SK-N-SH treated with all-trans-retinoic acid at 6 μM for 48 hours (cell line): Measurements from ENCODE around the gene ITGB3BP.

Experiments used
- ATAC-seq: fragments of 200-7000 bp; cut with Tn5 transposase; 3 replicates; pipeline ENCODE4 v1.9.1; 2020; ENCODE audit warnings: mild to moderate bottlenecking, moderate library complexity
- ARNTL ChIP-seq: fragments of 450-650 bp; formaldehyde crosslinking; IDR thresholded peaks from 2 replicates; pipeline ENCODE4 v1.5.0; 2020; ENCODE audit warnings: low read depth, mild to moderate bottlenecking, moderate library complexity, borderline replicate concordance
- BACH2 ChIP-seq: fragments of 250-450 bp; sonication (Bioruptor Pico); IDR thresholded peaks from 2 replicates; pipeline ENCODE4 v1.9.0; 2021; ENCODE audit warnings: mild to moderate bottlenecking, borderline replicate concordance
- CREB5 ChIP-seq: fragments of 250-450 bp; sonication (Bioruptor Pico); IDR thresholded peaks from 2 replicates; pipeline ENCODE4 v1.5.1; 2020; ENCODE audit warnings: low read depth, mild to moderate bottlenecking, moderate library complexity
- CSDC2 ChIP-seq: fragments of 250-450 bp; sonication (Bioruptor Pico); IDR thresholded peaks from 2 replicates; pipeline ENCODE4 v1.5.0; 2020; ENCODE audit warnings: mild to moderate bottlenecking, moderate library complexity
- ESRRG ChIP-seq: fragments of 250-450 bp; sonication (Bioruptor Pico); IDR thresholded peaks from 2 replicates; pipeline ENCODE4 v1.6.1; 2021; ENCODE audit warnings: mild to moderate bottlenecking
- GLIS3 ChIP-seq: fragments of 250-450 bp; sonication (Bioruptor Pico); IDR thresholded peaks from 2 replicates; pipeline ENCODE4 v1.5.0; 2020; ENCODE audit warnings: mild to moderate bottlenecking, moderate library complexity
- ISL1 ChIP-seq: fragments of 250-450 bp; sonication (Bioruptor Pico); IDR thresholded peaks from 2 replicates; pipeline ENCODE4 v2.1.2; 2022; ENCODE audit warnings: mild to moderate bottlenecking, moderate library complexity
- OSR1 ChIP-seq: fragments of 250-450 bp; sonication (Bioruptor Pico); IDR thresholded peaks from 2 replicates; pipeline ENCODE4 v1.8.0; 2022; ENCODE audit warnings: moderate library complexity, mild to moderate bottlenecking, inconsistent platforms
- PPARA ChIP-seq: fragments of 250-450 bp; sonication (Bioruptor Pico); IDR thresholded peaks from 2 replicates; pipeline ENCODE4 v1.5.0; 2020; ENCODE audit warnings: mild to moderate bottlenecking, borderline replicate concordance
- RARB ChIP-seq: fragments of 250-450 bp; sonication (Bioruptor Pico); IDR thresholded peaks from 2 replicates; pipeline ENCODE4 v1.8.0; 2021; ENCODE audit warnings: mild to moderate bottlenecking, moderate library complexity
- TCF4 ChIP-seq: fragments of 250-450 bp; sonication (Bioruptor Pico); IDR thresholded peaks from 2 replicates; pipeline ENCODE4 v1.8.0; 2021; ENCODE audit warnings: mild to moderate bottlenecking, moderate library complexity, borderline replicate concordance
- ZC3H10 ChIP-seq: fragments of 250-450 bp; sonication (Bioruptor Pico); IDR thresholded peaks from 2 replicates; pipeline ENCODE4 v1.5.1; 2021; ENCODE audit warnings: mild to moderate bottlenecking, moderate library complexity
- ZFP30 ChIP-seq: fragments of 450-650 bp; formaldehyde crosslinking; IDR thresholded peaks from 2 replicates; pipeline ENCODE4 v1.5.0; 2022; ENCODE audit warnings: mild to moderate bottlenecking, moderate library complexity
- ZNF565 ChIP-seq: fragments of 450-650 bp; formaldehyde crosslinking; conservative IDR thresholded peaks from 2 replicates; pipeline ENCODE4 v1.5.0; 2020; ENCODE audit warnings: low read depth, mild to moderate bottlenecking, moderate library complexity
- ZNF70 ChIP-seq: fragments of 450-650 bp; formaldehyde crosslinking; IDR thresholded peaks from 2 replicates; pipeline ENCODE4 v1.5.0; 2020; ENCODE audit warnings: mild to moderate bottlenecking, moderate library complexity
- ZNF8 ChIP-seq: fragments of 450-650 bp; formaldehyde crosslinking; IDR thresholded peaks from 2 replicates; pipeline ENCODE4 v1.5.0; 2020; ENCODE audit warnings: mild to moderate bottlenecking, moderate library complexity
- TF ChIP-seq, protein P1 (sequence below): fragments of 250-450 bp; sonication (Bioruptor Pico); IDR thresholded peaks from 2 replicates; pipeline ENCODE4 v1.8.0; 2020; ENCODE audit warnings: mild to moderate bottlenecking, moderate library complexity, borderline replicate concordance
- TF ChIP-seq, protein P2 (sequence below): fragments of 250-450 bp; sonication (Bioruptor Pico); IDR thresholded peaks from 2 replicates; pipeline ENCODE4 v1.8.0; 2021; ENCODE audit warnings: low read depth, mild to moderate bottlenecking, moderate library complexity, borderline replicate concordance
- TF ChIP-seq, protein P3 (sequence below): fragments of 250-450 bp; sonication (Bioruptor Pico); IDR thresholded peaks from 2 replicates; pipeline ENCODE4 v1.5.0; 2020; ENCODE audit warnings: mild to moderate bottlenecking, moderate library complexity

ITGB3BP gene

GRCh38 chr1:63466181-63466580 is 56.8 kb downstream of the ITGB3BP start:
- ATAC-seq, result no peak
- TF ChIP-seq RARB (CRISPR knock-in tag) (no peak), OSR1 (CRISPR knock-in tag) (no peak), GLIS3 (CRISPR knock-in tag) (no peak), ZC3H10 (no peak), ZNF70 (CRISPR knock-in tag) (no peak), ISL1 (CRISPR knock-in tag) (no peak), ZNF565 (CRISPR knock-in tag) (no peak), BACH2 (CRISPR knock-in tag) (no peak), CREB5 (CRISPR knock-in tag) (no peak), TCF4 (CRISPR knock-in tag) (no peak), ARNTL (CRISPR knock-in tag) (no peak), ZFP30 (no peak), ZNF8 (CRISPR knock-in tag) (no peak), ESRRG (CRISPR knock-in tag) (no peak)
- TF ChIP-seq, protein P1, sequence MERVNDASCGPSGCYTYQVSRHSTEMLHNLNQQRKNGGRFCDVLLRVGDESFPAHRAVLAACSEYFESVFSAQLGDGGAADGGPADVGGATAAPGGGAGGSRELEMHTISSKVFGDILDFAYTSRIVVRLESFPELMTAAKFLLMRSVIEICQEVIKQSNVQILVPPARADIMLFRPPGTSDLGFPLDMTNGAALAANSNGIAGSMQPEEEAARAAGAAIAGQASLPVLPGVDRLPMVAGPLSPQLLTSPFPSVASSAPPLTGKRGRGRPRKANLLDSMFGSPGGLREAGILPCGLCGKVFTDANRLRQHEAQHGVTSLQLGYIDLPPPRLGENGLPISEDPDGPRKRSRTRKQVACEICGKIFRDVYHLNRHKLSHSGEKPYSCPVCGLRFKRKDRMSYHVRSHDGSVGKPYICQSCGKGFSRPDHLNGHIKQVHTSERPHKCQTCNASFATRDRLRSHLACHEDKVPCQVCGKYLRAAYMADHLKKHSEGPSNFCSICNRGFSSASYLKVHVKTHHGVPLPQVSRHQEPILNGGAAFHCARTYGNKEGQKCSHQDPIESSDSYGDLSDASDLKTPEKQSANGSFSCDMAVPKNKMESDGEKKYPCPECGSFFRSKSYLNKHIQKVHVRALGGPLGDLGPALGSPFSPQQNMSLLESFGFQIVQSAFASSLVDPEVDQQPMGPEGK (CRISPR knock-in tag), result no peak
- TF ChIP-seq, protein P2, sequence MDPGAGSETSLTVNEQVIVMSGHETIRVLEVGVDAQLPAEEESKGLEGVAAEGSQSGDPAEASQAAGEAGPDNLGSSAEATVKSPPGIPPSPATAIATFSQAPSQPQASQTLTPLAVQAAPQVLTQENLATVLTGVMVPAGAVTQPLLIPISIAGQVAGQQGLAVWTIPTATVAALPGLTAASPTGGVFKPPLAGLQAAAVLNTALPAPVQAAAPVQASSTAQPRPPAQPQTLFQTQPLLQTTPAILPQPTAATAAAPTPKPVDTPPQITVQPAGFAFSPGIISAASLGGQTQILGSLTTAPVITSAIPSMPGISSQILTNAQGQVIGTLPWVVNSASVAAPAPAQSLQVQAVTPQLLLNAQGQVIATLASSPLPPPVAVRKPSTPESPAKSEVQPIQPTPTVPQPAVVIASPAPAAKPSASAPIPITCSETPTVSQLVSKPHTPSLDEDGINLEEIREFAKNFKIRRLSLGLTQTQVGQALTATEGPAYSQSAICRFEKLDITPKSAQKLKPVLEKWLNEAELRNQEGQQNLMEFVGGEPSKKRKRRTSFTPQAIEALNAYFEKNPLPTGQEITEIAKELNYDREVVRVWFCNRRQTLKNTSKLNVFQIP (CRISPR knock-in tag), result no peak
- TF ChIP-seq, protein P3, sequence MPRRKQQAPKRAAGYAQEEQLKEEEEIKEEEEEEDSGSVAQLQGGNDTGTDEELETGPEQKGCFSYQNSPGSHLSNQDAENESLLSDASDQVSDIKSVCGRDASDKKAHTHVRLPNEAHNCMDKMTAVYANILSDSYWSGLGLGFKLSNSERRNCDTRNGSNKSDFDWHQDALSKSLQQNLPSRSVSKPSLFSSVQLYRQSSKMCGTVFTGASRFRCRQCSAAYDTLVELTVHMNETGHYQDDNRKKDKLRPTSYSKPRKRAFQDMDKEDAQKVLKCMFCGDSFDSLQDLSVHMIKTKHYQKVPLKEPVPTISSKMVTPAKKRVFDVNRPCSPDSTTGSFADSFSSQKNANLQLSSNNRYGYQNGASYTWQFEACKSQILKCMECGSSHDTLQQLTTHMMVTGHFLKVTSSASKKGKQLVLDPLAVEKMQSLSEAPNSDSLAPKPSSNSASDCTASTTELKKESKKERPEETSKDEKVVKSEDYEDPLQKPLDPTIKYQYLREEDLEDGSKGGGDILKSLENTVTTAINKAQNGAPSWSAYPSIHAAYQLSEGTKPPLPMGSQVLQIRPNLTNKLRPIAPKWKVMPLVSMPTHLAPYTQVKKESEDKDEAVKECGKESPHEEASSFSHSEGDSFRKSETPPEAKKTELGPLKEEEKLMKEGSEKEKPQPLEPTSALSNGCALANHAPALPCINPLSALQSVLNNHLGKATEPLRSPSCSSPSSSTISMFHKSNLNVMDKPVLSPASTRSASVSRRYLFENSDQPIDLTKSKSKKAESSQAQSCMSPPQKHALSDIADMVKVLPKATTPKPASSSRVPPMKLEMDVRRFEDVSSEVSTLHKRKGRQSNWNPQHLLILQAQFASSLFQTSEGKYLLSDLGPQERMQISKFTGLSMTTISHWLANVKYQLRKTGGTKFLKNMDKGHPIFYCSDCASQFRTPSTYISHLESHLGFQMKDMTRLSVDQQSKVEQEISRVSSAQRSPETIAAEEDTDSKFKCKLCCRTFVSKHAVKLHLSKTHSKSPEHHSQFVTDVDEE (CRISPR knock-in tag), result no peak

GRCh38 chr1:63463248-63463647 is 59.8 kb downstream of the ITGB3BP start:
- TF ChIP-seq PPARA (CRISPR knock-in tag), result no peak
- no peak for TF ChIP-seq ZC3H10
- no peak for TF ChIP-seq GLIS3 (CRISPR knock-in tag)
- TF ChIP-seq ISL1 (CRISPR knock-in tag), result no peak
- no peak for TF ChIP-seq ZNF8 (CRISPR knock-in tag)
- TF ChIP-seq OSR1 (CRISPR knock-in tag), result no peak
- no peak for TF ChIP-seq ZNF70 (CRISPR knock-in tag)
- no peak for TF ChIP-seq CSDC2
- TF ChIP-seq RARB (CRISPR knock-in tag), result no peak
- no peak for TF ChIP-seq ZNF565 (CRISPR knock-in tag)
- no peak for ATAC-seq

GRCh38 chr1:63461661-63462230 is 61.3 kb downstream of the ITGB3BP start:
- ATAC-seq, result no peak
- no peak for TF ChIP-seq PPARA (CRISPR knock-in tag)
- no peak for TF ChIP-seq OSR1 (CRISPR knock-in tag)
- TF ChIP-seq ZC3H10, result no peak
- TF ChIP-seq ZNF8 (CRISPR knock-in tag), result no peak
- TF ChIP-seq ISL1 (CRISPR knock-in tag), result no peak
- no peak for TF ChIP-seq GLIS3 (CRISPR knock-in tag)
- TF ChIP-seq, protein P2 (CRISPR knock-in tag), result no peak
- no peak for TF ChIP-seq ZNF565 (CRISPR knock-in tag)
- TF ChIP-seq CSDC2, result no peak
- TF ChIP-seq BACH2 (CRISPR knock-in tag), result no peak
